Calu3 (cell line): ENCODE measurements around the gene TNFAIP3. TPM values are rescaled to one million over a fixed set of nuclear protein-coding genes. Genes with fewer than 3 reads are reported as not detected.

Experiments
- BruUV-seq: library from RNA; stranded (reverse); fragments of 400-500 nt; replicated peaks from 2 replicates; lab custom pipeline; 2021; lab: Mats Ljungman, UMichigan
- CTCF ChIA-PET: fragments of 300-600 bp; sonication (Branson Sonifier 250); formaldehyde crosslinking; loops from one replicate; lab custom pipeline; 2022; ENCODE audit warnings: antibody characterized with exemption; lab: Charles Lee
- DNase-seq: peaks from one replicate; pipeline ENCODE4 v3.0.0; 2022
- H3K27ac Mint-ChIP-seq: one replicate; pipeline ENCODE4 v1.8.0; 2022; ENCODE audit warnings: mixed read lengths; ENCODE audit not compliant: unreplicated experiment
- H3K27me3 Mint-ChIP-seq: one replicate; pipeline ENCODE4 v1.8.0; 2022; ENCODE audit warnings: mixed read lengths; ENCODE audit not compliant: unreplicated experiment
- H3K36me3 Mint-ChIP-seq: one replicate; pipeline ENCODE4 v1.8.0; 2022; ENCODE audit warnings: mild to moderate bottlenecking, moderate library complexity, mixed read lengths; ENCODE audit not compliant: insufficient read depth, unreplicated experiment
- H3K4me1 Mint-ChIP-seq: one replicate; pipeline ENCODE4 v1.8.0; 2022; ENCODE audit warnings: mild to moderate bottlenecking, low read depth, mixed read lengths; ENCODE audit not compliant: unreplicated experiment
- H3K4me3 Mint-ChIP-seq: one replicate; pipeline ENCODE4 v1.8.0; 2022; ENCODE audit warnings: mild to moderate bottlenecking, low read depth, moderate library complexity, mixed read lengths; ENCODE audit not compliant: unreplicated experiment
- H3K9me3 Mint-ChIP-seq: one replicate; pipeline ENCODE4 v1.8.0; 2022; ENCODE audit warnings: low read depth, mixed read lengths; ENCODE audit not compliant: unreplicated experiment
- CTCF ChIP-seq: fragments of 200-600 bp; IDR thresholded peaks from one replicate; pipeline ENCODE4 v1.8.0; 2022; ENCODE audit warnings: antibody characterized with exemption; ENCODE audit not compliant: unreplicated experiment
- intact Hi-C: fragments of 100-400 bp; cut with micrococcal nuclease; formaldehyde crosslinking; loops from one replicate; pipeline ENCODE4 v1.10.0; 2022; ENCODE audit not compliant: unreplicated experiment
- total RNA-seq: library from RNA; stranded (reverse); gene quantifications from 2 replicates; pipeline ENCODE4 v1.2.3, GENCODE V29; 2022

TNFAIP3 gene
- total RNA-seq, 1 experiment from 2014 or later = 22.6 TPM

- DNase-seq = no peak
- peaks cover 14% of the 10 kb centered on the region for H3K36me3 Mint-ChIP-seq
- H3K9me3 Mint-ChIP-seq = no peaks in the 10 kb centered on the region
- H3K4me1 Mint-ChIP-seq = peaks cover 10% of the 10 kb centered on the region
- CTCF ChIA-PET = interaction anchor here (0.6 kb wide), 1 partner anchor 53 kb away, joined by 4 read pairs; no protein-coding TSS in a partner anchor
- H3K4me3 Mint-ChIP-seq = no peak overlapping the region
- intact Hi-C loops = no loop called here
- no peak overlapping the region for H3K27ac Mint-ChIP-seq
- TF ChIP-seq CTCF = no peak
- no TSS peak for BruUV-seq
- no peaks in the 10 kb centered on the region for H3K27me3 Mint-ChIP-seq
Measured at GRCh38 chr6:137878029-137878428, 11.0 kb downstream of the TNFAIP3 start.

GRCh38 chr6:137878486-137879285 is 11.6 kb downstream of the TNFAIP3 start:
- H3K4me1 Mint-ChIP-seq = peaks cover 3% of the 10 kb centered on the region
- H3K27me3 Mint-ChIP-seq = no peaks in the 10 kb centered on the region
- no peak for DNase-seq
- H3K27ac Mint-ChIP-seq = no peak overlapping the region
- no TSS peak for BruUV-seq
- peaks cover 14% of the 10 kb centered on the region for H3K36me3 Mint-ChIP-seq
- no peak overlapping the region for H3K4me3 Mint-ChIP-seq
- H3K9me3 Mint-ChIP-seq = no peaks in the 10 kb centered on the region
- TF ChIP-seq CTCF = no peak
- CTCF ChIA-PET = no interaction called here
- intact Hi-C loops = no loop called here

- no peak for TF ChIP-seq CTCF
- peaks cover 14% of the 10 kb centered on the region for H3K36me3 Mint-ChIP-seq
- no TSS peak for BruUV-seq
- H3K4me1 Mint-ChIP-seq = no peaks in the 10 kb centered on the region
- no peaks in the 10 kb centered on the region for H3K27me3 Mint-ChIP-seq
- no peak overlapping the region for H3K27ac Mint-ChIP-seq
- H3K4me3 Mint-ChIP-seq = no peak overlapping the region
- DNase-seq = no peak
- CTCF ChIA-PET = no interaction called here
- intact Hi-C loops = no loop called here
- no peaks in the 10 kb centered on the region for H3K9me3 Mint-ChIP-seq
Measured at GRCh38 chr6:137879299-137879698, 12.2 kb downstream of the TNFAIP3 start.

GRCh38 chr6:137879885-137880745 is 13.1 kb downstream of the TNFAIP3 start:
- intact Hi-C loops = no loop called here
- DNase-seq = no peak
- no TSS peak for BruUV-seq
- no peaks in the 10 kb centered on the region for H3K27me3 Mint-ChIP-seq
- H3K27ac Mint-ChIP-seq = no peak overlapping the region
- H3K4me1 Mint-ChIP-seq = no peaks in the 10 kb centered on the region
- no peak for TF ChIP-seq CTCF
- H3K4me3 Mint-ChIP-seq = no peak overlapping the region
- H3K9me3 Mint-ChIP-seq = no peaks in the 10 kb centered on the region
- CTCF ChIA-PET = no interaction called here
- peaks cover 8% of the 10 kb centered on the region for H3K36me3 Mint-ChIP-seq
